Measurements from ENCODE around the gene ADAM33.

DNA sequence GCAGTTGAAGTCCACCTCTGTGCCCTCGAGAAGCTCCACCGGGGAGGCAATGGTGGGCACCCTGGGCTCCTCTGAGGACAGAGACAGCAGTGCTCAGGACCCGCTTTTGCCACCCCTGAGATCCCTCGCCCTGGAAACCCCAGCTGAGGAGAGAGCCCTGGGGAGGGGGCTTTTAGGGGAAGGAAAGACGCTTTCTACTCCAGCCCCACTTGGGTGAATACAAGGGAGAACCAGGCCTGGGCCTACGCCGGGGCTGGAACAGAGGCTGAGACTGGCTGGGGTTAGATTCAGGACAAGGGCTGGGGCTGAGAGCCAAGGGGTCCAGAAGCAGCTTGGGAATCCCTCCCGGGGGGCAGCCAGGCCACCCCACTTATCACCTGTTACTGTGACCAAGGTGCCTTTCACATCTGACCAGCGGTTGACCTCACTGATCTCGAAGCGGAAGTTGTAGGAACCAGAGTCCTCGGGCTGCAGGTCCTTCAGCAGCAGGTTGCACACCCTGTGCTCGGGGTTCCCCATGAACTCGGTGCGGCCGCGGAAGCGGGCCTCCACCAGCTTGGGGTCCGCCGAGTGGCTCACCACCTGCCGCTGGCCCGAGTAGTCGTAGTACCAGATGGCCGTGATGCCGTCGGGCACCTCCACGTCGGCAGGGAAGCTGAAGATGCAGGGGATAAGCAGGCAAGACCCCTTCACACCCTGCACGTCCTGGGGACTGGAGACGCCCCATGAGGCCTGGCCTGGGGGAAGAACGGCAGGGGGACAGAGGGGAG, 24.3 kb upstream of the ADAM33 start:
- TF ChIP-seq TMF1 (CRISPR knock-in tag; IDR thresholded peaks at IDR 0.05; ENCODE audit: low read depth) (no peak), PAX8 (CRISPR knock-in tag; IDR thresholded peaks at IDR 0.05; ENCODE audit: borderline replicate concordance) (no peak), POLR2A (IDR thresholded peaks at IDR 0.05; ENCODE audit: insufficient read depth in 1 of 2, low read depth in 2 of 2, low read length in 2 of 2) (no peak), BHLHE40 (IDR thresholded peaks at IDR 0.05; ENCODE audit: low read length) (no peak), RXRA (CRISPR knock-in tag; IDR thresholded peaks at IDR 0.05) (no peak), ZNF816 (CRISPR knock-in tag; IDR thresholded peaks at IDR 0.05; ENCODE audit: borderline replicate concordance) (no peak), CHD4 (IDR thresholded peaks at IDR 0.05; ENCODE audit: borderline replicate concordance, low read length) (no peak)
- TF ChIP-seq, protein P1, sequence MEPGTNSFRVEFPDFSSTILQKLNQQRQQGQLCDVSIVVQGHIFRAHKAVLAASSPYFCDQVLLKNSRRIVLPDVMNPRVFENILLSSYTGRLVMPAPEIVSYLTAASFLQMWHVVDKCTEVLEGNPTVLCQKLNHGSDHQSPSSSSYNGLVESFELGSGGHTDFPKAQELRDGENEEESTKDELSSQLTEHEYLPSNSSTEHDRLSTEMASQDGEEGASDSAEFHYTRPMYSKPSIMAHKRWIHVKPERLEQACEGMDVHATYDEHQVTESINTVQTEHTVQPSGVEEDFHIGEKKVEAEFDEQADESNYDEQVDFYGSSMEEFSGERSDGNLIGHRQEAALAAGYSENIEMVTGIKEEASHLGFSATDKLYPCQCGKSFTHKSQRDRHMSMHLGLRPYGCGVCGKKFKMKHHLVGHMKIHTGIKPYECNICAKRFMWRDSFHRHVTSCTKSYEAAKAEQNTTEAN (CRISPR knock-in tag; conservative IDR thresholded peaks at IDR 0.05) = no peak
- TF ChIP-seq, protein P2, sequence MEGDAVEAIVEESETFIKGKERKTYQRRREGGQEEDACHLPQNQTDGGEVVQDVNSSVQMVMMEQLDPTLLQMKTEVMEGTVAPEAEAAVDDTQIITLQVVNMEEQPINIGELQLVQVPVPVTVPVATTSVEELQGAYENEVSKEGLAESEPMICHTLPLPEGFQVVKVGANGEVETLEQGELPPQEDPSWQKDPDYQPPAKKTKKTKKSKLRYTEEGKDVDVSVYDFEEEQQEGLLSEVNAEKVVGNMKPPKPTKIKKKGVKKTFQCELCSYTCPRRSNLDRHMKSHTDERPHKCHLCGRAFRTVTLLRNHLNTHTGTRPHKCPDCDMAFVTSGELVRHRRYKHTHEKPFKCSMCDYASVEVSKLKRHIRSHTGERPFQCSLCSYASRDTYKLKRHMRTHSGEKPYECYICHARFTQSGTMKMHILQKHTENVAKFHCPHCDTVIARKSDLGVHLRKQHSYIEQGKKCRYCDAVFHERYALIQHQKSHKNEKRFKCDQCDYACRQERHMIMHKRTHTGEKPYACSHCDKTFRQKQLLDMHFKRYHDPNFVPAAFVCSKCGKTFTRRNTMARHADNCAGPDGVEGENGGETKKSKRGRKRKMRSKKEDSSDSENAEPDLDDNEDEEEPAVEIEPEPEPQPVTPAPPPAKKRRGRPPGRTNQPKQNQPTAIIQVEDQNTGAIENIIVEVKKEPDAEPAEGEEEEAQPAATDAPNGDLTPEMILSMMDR (CRISPR knock-in tag; IDR thresholded peaks at IDR 0.05) = no peak
- TF ChIP-seq, protein P3, sequence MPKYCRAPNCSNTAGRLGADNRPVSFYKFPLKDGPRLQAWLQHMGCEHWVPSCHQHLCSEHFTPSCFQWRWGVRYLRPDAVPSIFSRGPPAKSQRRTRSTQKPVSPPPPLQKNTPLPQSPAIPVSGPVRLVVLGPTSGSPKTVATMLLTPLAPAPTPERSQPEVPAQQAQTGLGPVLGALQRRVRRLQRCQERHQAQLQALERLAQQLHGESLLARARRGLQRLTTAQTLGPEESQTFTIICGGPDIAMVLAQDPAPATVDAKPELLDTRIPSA (CRISPR knock-in tag; IDR thresholded peaks at IDR 0.05; ENCODE audit: borderline replicate concordance) = no peak
